ENCODE data around the gene ATOSB.

DNA sequence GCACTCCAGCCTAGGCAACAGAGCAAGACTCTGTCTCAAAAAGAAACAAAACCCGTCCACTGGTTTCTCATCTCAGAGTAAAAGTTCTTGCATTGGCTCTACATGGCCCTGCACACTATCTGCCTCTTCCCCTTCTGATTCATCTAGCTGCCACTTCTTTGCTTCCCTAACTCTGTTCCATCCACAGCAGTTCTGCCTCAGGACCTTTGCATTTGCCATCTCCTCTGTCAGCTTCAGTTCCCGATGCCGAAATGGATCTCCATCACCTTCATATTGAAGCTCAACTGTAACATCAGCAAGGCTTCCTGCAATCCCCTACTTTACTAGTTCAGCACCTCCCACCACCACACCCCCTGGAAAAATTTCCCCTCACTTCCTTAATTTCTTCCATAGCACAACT is 18.1 kb downstream of the ATOSB start:
- TF ChIP-seq, protein P1, sequence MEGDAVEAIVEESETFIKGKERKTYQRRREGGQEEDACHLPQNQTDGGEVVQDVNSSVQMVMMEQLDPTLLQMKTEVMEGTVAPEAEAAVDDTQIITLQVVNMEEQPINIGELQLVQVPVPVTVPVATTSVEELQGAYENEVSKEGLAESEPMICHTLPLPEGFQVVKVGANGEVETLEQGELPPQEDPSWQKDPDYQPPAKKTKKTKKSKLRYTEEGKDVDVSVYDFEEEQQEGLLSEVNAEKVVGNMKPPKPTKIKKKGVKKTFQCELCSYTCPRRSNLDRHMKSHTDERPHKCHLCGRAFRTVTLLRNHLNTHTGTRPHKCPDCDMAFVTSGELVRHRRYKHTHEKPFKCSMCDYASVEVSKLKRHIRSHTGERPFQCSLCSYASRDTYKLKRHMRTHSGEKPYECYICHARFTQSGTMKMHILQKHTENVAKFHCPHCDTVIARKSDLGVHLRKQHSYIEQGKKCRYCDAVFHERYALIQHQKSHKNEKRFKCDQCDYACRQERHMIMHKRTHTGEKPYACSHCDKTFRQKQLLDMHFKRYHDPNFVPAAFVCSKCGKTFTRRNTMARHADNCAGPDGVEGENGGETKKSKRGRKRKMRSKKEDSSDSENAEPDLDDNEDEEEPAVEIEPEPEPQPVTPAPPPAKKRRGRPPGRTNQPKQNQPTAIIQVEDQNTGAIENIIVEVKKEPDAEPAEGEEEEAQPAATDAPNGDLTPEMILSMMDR (IDR thresholded peaks at IDR 0.05): no peak
- TF ChIP-seq POLR2A (IDR thresholded peaks at IDR 0.05): no peak
